Measurements from ENCODE around the gene TBX4.
"Not testable (repeated sequence)": the region's sequence is repeated elsewhere in the genome, so short reads cannot be mapped to it uniquely, and the experiment has no call there.

TBX4 gene

DNA sequence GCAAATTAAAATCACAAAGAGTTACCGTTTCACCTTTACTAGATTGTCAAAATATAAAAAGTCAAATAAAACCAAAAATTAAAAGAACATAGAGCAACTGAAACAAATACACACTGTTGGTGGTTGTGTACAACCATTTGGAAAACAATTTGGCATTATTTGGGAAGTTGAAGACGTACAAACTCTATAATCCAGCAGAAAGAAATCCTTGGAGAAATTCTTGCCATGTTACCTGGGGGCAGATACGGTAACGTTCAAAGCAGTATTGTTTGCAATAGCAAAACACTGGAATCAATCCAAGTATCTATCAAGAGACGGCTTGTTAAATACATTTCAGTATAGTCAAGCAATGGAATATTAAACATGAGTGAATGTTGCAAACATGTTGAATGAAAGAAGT lies 56.7 kb downstream of the TBX4 start:
- DNase-seq = no peak
- Mint-ChIP-seq H3K27ac (no peak overlapping the region), H3K36me3 (ENCODE audit: low read depth) (no peaks in the 10 kb centered on the region), H3K4me3 (no peak overlapping the region), H3K9me3 (no peaks in the 10 kb centered on the region), H3K27me3 (peaks cover 39% of the 10 kb centered on the region), H3K4me1 (ENCODE audit: low read depth) (no peaks in the 10 kb centered on the region)

- not testable (repeated sequence) for DNase-seq; H3K9me3 Mint-ChIP-seq; H3K36me3 Mint-ChIP-seq (ENCODE audit: low read depth); H3K4me3 Mint-ChIP-seq; H3K27ac Mint-ChIP-seq; H3K4me1 Mint-ChIP-seq (ENCODE audit: low read depth)
- H3K27me3 Mint-ChIP-seq = peaks cover 39% of the 10 kb centered on the region
These were observed 57.2 kb downstream of the TBX4 start for GRCh38 chr17:61509454-61509853.

GRCh38 chr17:61510237-61510636 lies 58.0 kb downstream of the TBX4 start:
- Mint-ChIP-seq H3K27ac (no peak overlapping the region), H3K4me3 (no peak overlapping the region), H3K9me3 (no peaks in the 10 kb centered on the region), H3K36me3 (ENCODE audit: low read depth) (no peaks in the 10 kb centered on the region), H3K4me1 (ENCODE audit: low read depth) (no peaks in the 10 kb centered on the region), H3K27me3 (peaks cover 32% of the 10 kb centered on the region)
- no peak for DNase-seq

- Mint-ChIP-seq H3K27me3 (peaks cover 28% of the 10 kb centered on the region), H3K36me3 (ENCODE audit: low read depth) (no peaks in the 10 kb centered on the region), H3K4me3 (no peak overlapping the region), H3K9me3 (no peaks in the 10 kb centered on the region), H3K27ac (no peak overlapping the region), H3K4me1 (ENCODE audit: low read depth) (no peaks in the 10 kb centered on the region)
- no peak for DNase-seq
These were observed 58.8 kb downstream of the TBX4 start for GRCh38 chr17:61510991-61511390.

- no peaks in the 10 kb centered on the region for H3K9me3 Mint-ChIP-seq
- peaks cover 29% of the 10 kb centered on the region for H3K27me3 Mint-ChIP-seq
- H3K4me1 Mint-ChIP-seq (ENCODE audit: low read depth) = no peaks in the 10 kb centered on the region
- H3K4me3 Mint-ChIP-seq = no peak overlapping the region
- no peaks in the 10 kb centered on the region for H3K36me3 Mint-ChIP-seq (ENCODE audit: low read depth)
- H3K27ac Mint-ChIP-seq = no peak overlapping the region
- no peak for DNase-seq
These were observed 59.4 kb downstream of the TBX4 start for GRCh38 chr17:61511480-61512182.

DNA sequence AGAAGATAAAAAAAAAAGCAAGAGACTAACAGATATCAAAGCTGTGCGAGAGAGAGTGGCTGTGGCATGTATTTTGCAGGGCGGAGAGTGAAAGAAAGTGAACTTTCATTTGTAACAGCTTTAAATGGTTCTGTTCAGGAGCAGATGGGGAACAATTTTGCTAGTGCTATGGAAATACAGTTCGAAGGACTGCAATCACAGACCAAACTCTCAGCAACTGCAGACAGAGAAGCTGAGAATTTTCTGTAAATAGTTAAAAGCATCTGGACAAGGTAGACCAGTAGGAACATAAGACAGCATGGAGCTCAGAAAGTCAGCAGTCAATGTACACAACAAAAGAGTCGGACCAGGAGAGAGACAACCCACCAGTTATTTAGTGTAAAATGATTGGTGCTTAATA lies 62.3 kb downstream of the TBX4 start:
- H3K9me3 Mint-ChIP-seq = no peaks in the 10 kb centered on the region

DNA sequence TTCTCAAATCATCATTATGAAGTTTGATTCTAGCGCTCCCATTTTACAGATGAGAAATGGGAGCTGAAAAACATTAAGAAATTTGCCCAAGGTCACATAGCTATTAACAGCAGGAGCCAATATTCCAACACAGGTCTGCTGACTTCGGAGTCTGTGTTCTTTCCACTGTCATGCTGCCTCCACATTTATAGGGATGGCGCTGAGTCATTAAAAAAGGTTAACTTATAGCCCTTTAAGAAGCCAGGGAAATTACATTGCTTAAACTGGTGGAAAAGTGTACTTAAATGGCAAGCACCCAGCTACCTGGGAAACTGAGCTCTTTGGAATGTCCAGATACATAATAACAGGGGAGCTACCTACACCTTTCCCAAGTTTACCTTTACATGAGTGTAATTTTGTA lies 65.0 kb downstream of the TBX4 start:
- Mint-ChIP-seq H3K27me3 (peaks cover 11% of the 10 kb centered on the region), H3K4me3 (no peak overlapping the region), H3K27ac (no peak overlapping the region), H3K36me3 (ENCODE audit: low read depth) (no peaks in the 10 kb centered on the region), H3K9me3 (no peaks in the 10 kb centered on the region), H3K4me1 (ENCODE audit: low read depth) (no peaks in the 10 kb centered on the region)
- DNase-seq = no peak

More for the DNA sequence above, 62.3 kb downstream of the TBX4 start:
- Mint-ChIP-seq H3K4me1 (ENCODE audit: low read depth) (no peaks in the 10 kb centered on the region), H3K4me3 (no peak overlapping the region), H3K27me3 (peaks cover 16% of the 10 kb centered on the region), H3K27ac (no peak overlapping the region), H3K36me3 (ENCODE audit: low read depth) (no peaks in the 10 kb centered on the region)
- no peak for DNase-seq

- Mint-ChIP-seq H3K27me3 (peaks cover 10% of the 10 kb centered on the region), H3K4me1 (ENCODE audit: low read depth) (no peaks in the 10 kb centered on the region), H3K4me3 (no peak overlapping the region), H3K9me3 (no peaks in the 10 kb centered on the region), H3K27ac (no peak overlapping the region), H3K36me3 (ENCODE audit: low read depth) (no peaks in the 10 kb centered on the region)
- DNase-seq = no peak
These were observed 65.8 kb downstream of the TBX4 start for GRCh38 chr17:61517843-61518606.

DNA sequence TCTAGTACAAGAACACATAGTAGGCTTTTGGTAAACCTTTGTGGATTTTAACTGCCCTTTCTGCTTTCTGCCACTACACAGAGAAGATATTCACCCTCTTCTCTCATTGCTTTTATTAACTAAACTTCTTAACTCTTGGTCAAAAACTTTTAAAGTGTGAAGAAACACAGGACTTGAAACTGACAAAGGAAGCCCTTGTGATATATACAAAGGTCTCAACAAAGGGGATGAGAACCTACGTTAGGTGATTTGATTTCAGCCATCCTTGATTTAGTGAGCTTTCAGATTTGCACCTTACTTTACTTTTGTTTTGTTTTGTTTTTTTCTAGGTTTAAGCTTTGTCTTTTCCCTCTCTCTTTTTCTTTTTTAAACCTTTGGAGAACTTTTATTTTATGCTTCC lies 66.9 kb downstream of the TBX4 start:
- Mint-ChIP-seq H3K27ac (no peak overlapping the region), H3K4me1 (ENCODE audit: low read depth) (no peaks in the 10 kb centered on the region), H3K9me3 (no peaks in the 10 kb centered on the region), H3K4me3 (no peak overlapping the region), H3K27me3 (peaks cover 11% of the 10 kb centered on the region), H3K36me3 (ENCODE audit: low read depth) (no peaks in the 10 kb centered on the region)
- DNase-seq = no peak

DNA sequence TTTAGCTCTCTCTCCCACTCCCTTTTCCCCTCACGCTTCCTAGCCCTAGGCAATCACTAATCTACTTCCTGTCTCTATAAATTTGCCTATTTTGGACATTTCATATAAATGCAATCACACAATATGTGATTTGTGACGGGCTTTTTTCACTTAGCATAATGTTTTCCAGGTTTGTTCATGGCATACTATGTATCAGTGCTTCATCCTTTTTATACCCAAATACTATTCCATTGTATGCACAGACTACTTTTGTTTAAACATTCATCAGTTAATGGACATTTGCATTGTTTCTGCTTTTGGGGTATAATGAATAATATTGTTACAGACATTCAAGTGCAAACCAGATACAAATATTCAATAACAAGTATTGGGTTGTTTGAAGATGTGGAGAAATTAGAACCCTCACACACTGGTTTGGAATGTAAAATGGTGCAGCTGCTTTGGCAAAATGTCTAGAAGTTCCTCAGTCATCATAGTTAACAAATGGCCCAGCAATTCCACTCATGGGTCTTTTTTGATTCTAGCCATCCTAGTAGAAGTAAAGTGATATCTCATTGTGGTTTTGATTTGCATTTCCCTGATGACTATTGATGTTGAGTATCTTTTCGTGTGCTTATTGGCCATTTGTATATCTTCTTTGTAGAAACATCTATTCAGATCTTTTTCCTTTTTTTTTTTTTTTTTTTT lies 67.7 kb downstream of the TBX4 start:
- Mint-ChIP-seq H3K27ac (no peak overlapping the region), H3K36me3 (ENCODE audit: low read depth) (no peaks in the 10 kb centered on the region), H3K9me3 (no peaks in the 10 kb centered on the region), H3K27me3 (peaks cover 14% of the 10 kb centered on the region), H3K4me1 (ENCODE audit: low read depth) (no peaks in the 10 kb centered on the region), H3K4me3 (no peak overlapping the region)
- DNase-seq = no peak

DNA sequence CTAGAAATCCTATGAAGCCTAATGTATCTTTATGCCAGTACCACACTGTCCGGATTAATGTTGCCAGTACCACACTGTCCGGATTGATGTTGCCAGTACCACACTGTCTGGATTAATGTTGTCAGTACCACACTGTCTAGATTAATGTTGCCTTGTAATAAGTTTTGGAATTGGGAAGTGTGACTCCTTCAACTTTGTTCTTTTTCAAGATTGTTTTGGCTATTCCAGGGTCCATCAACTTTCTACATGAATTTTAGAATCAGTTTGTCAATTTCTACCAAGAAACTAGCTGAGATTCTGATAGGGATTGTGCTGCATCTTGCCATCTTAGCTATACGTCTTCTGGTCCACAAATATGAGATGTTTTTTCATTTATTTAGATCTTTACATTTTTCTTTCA lies 68.7 kb downstream of the TBX4 start:
- Mint-ChIP-seq H3K27ac (no peak overlapping the region), H3K36me3 (ENCODE audit: low read depth) (no peaks in the 10 kb centered on the region), H3K4me1 (ENCODE audit: low read depth) (no peaks in the 10 kb centered on the region), H3K4me3 (no peak overlapping the region), H3K27me3 (peaks cover 24% of the 10 kb centered on the region), H3K9me3 (no peaks in the 10 kb centered on the region)
- DNase-seq = no peak

DNA sequence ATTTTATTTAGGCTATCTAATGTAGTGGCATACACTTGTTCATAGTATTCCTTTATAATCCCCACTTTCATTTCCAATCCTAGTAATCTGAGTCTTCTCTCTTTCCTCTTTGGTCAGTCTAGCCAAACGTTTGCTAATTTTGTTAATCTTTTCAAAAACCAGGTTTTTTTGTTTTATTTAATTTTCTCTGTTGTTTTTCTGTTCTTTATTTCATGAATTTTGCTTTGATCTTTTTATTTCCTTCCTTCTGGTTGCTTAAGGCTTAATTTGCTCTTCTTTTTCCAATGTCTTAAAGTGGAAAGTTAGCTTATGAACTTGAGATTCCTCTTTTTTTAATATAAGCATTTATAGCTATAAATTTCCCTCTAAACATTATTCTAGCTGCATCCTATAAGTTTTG lies 69.9 kb downstream of the TBX4 start:
- H3K4me1 Mint-ChIP-seq (ENCODE audit: low read depth) = no peaks in the 10 kb centered on the region
- peaks cover 31% of the 10 kb centered on the region for H3K27me3 Mint-ChIP-seq
- H3K4me3 Mint-ChIP-seq = no peak overlapping the region
- no peak for DNase-seq
- H3K36me3 Mint-ChIP-seq (ENCODE audit: low read depth) = no peaks in the 10 kb centered on the region
- no peak overlapping the region for H3K27ac Mint-ChIP-seq
- no peaks in the 10 kb centered on the region for H3K9me3 Mint-ChIP-seq

DNA sequence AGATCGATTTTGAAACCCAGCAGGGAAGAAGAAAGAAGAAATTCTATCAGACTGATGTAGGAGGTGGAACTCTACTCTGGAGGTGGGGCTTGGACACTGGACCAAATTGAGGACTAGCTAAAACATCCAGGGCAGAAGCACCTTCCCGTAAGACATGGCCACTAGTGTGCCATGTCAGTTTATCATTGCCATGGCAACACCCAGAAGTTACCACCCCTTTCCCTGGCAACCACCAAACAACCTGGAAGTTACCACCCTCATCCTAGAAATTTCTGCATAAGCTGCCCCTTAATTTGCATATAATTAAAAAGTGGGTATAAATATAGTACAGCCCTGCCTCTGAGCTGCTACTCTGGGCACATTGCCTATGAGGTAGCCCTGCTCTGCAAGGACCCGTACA lies 72.1 kb downstream of the TBX4 start:
- Mint-ChIP-seq H3K27me3 (peaks cover 31% of the 10 kb centered on the region), H3K9me3 (no peaks in the 10 kb centered on the region), H3K4me3 (no peak overlapping the region), H3K36me3 (ENCODE audit: low read depth) (no peaks in the 10 kb centered on the region), H3K27ac (no peak overlapping the region), H3K4me1 (ENCODE audit: low read depth) (no peaks in the 10 kb centered on the region)
- DNase-seq = no peak

DNA sequence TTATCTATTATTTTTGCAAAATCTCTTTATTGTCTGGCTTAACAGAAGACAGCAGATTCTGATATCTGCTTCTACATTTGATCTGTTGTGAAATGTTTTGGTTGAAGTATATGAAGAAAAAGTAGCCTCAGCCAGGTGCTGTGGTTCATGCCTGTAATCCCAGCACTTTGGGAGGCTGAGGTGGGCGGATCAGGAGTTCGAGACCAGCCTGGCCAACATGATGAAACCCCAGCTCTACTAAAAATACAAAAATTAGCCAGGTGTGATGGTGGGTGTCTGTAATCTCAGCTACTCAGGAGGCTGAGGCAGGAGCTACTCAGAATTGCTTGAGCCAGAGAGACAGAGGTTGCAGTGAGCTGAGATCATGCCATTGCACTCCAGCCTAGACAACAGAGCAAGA lies 75.2 kb downstream of the TBX4 start:
- H3K4me1 Mint-ChIP-seq (ENCODE audit: low read depth); H3K27ac Mint-ChIP-seq; H3K4me3 Mint-ChIP-seq; DNase-seq; H3K36me3 Mint-ChIP-seq (ENCODE audit: low read depth); H3K9me3 Mint-ChIP-seq: not testable (repeated sequence)
- peaks cover 33% of the 10 kb centered on the region for H3K27me3 Mint-ChIP-seq

- DNase-seq = no peak
- Mint-ChIP-seq H3K4me3 (no peak overlapping the region), H3K4me1 (ENCODE audit: low read depth) (no peaks in the 10 kb centered on the region), H3K27me3 (peaks cover 29% of the 10 kb centered on the region), H3K27ac (no peak overlapping the region), H3K9me3 (no peaks in the 10 kb centered on the region), H3K36me3 (ENCODE audit: low read depth) (no peaks in the 10 kb centered on the region)
These were observed 75.9 kb downstream of the TBX4 start for GRCh38 chr17:61528171-61528570.

Data from activated T-cell treated with anti-CD3 and anti-CD28 coated beads, Interleukin-2, amount 50 U/mL, for 24 hours (primary cell).